GM18502 (cell line): ENCODE results near the gene TAS1R3.

Experiments used
- ATAC-seq: cut with Tn5 transposase; IDR thresholded peaks from one replicate; pipeline ENCODE4 v1.9.1; 2021; ENCODE audit warnings: mild to moderate bottlenecking; ENCODE audit not compliant: unreplicated experiment, poor library complexity

The TAS1R3 gene

GRCh38 chr1:1348420-1349255 is 17.6 kb downstream of the TAS1R3 start:
- ATAC-seq = peak; percentile 38

GRCh38 chr1:1349256-1350012 is 18.4 kb downstream of the TAS1R3 start, which contains the start of gene DVL1:
DVL1 (minus strand) TSS chr1:1349418; CDS start chr1:1349065, 353 bp downstream.
- ATAC-seq = peak; percentile 62

GRCh38 chr1:1351511-1352427 is 20.7 kb downstream of the TAS1R3 start:
- ATAC-seq = no peak

GRCh38 chr1:1352786-1353388 is 21.8 kb downstream of the TAS1R3 start:
- ATAC-seq = no peak

- ATAC-seq = no peak
Observed at GRCh38 chr1:1353389-1354151, 22.5 kb downstream of the TAS1R3 start.

- ATAC-seq = no peak
Observed at GRCh38 chr1:1354271-1355247, 23.5 kb downstream of the TAS1R3 start.

- no peak for ATAC-seq
Observed at GRCh38 chr1:1355416-1355815, 24.3 kb downstream of the TAS1R3 start.

- ATAC-seq = no peak
Observed at GRCh38 chr1:1356166-1356795, 25.2 kb downstream of the TAS1R3 start.

GRCh38 chr1:1356796-1357401 is 25.8 kb downstream of the TAS1R3 start:
- no peak for ATAC-seq

- ATAC-seq = no peak
Observed at GRCh38 chr1:1357871-1358432, 26.9 kb downstream of the TAS1R3 start.

GRCh38 chr1:1358433-1359271 is 27.6 kb downstream of the TAS1R3 start, which contains the start of gene MXRA8:
MXRA8 (minus strand) TSS chr1:1358555; CDS start chr1:1358504, 51 bp downstream.
- no peak for ATAC-seq

GRCh38 chr1:1359308-1359663 is 28.2 kb downstream of the TAS1R3 start:
- ATAC-seq = no peak

GRCh38 chr1:1359664-1360468 is 28.8 kb downstream of the TAS1R3 start:
- no peak for ATAC-seq

- no peak for ATAC-seq
Observed at GRCh38 chr1:1360506-1361169, 29.6 kb downstream of the TAS1R3 start.
